NCI-H2107 treated with DMSO at 0.1 percent for 48 hours (cell line): Measurements from ENCODE around the gene AP4S1.
"Not testable (repeated sequence)": the region's sequence is repeated elsewhere in the genome, so short reads cannot be mapped to it uniquely, and the experiment has no call there.

Experiments used
- DNase-seq: peaks from one replicate; lab custom pipeline; 2025; ENCODE audit not compliant: unreplicated experiment; lab: John Stamatoyannopoulos, UW

AP4S1 gene

GRCh38 chr14:31042300-31042699, 16.9 kb downstream of the AP4S1 start:
- no peak for DNase-seq

DNA sequence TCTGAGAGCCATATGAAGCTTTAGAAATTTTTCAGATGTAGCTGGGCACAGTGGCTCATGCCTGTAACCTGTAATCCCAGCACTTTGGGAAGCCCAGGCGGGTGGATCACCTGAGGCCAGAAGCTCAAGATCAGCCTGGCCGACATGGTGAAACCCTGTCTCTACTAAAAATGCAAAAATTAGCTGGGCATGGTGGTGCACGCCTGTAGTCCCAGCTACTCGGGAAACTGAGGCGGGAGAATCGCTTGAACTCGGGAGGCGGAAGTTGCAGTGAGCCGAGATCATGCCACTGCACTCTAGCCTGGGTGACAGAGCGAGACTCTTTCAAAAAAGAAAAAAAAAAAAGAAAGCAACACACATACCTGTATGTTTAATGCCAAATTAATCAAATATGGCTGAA, 17.4 kb downstream of the AP4S1 start:
- DNase-seq, result not testable (repeated sequence)

DNA sequence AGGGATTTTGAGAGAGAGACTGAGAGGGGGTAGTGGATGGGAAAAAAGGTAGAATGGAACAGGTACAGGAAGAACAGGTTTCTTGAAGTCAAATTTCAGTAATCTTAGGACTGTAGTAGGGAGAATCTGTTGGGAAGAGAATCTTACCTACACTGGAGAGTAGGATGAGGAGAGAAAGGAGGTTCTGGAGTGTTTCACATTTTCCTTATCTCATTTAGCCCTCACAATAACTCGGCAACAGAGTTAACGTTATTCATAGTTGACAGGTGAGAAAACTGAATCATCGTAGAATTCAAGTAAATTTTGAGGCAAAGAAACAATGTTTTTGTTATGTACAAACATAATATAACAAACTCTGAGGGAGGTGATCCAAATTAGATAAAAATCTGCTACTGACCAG, 17.9 kb downstream of the AP4S1 start:
- no peak for DNase-seq

GRCh38 chr14:31045501-31046080, 20.1 kb downstream of the AP4S1 start:
- no peak for DNase-seq

- DNase-seq, result no peak
Observed at GRCh38 chr14:31047503-31047902, 22.1 kb downstream of the AP4S1 start.

DNA sequence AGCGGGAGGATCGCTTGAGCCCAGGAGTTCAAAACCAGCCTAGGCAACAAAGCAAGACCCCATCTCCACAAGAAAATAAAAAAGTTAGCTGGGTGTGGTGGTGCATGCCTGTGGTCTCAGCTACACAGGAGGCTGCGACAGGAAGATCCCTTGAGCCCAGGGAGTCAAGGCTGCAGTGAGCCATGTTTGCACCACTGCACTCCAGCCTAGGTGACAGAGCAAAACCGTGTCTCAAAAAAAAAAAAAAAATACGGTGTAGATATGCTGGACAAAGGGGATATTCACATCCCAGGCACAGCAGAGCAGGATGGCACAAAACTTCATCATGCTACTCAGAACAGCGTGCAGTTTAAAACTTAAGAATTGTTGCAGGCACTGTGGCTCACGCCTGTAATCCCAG, 25.6 kb downstream of the AP4S1 start:
- DNase-seq, result no peak

DNA sequence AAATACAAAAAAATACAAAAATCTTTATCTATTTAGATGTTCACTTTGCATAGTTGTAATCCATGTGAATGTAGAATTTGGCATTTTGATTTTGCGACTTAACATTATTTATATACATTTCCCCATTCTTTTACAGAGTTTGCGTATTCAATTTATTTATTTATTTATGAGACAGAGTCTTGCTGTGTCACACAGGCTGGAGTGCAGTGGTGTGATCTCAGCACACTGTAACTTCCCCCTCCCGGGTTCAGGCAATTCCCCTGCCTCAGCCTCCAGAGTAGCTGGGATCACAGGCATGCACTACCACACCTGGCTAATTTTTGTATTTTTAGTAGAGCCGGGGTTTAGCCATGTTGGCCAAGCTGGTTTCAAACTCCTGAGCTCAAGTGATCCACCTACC, 26.1 kb downstream of the AP4S1 start:
- DNase-seq, result no peak

GRCh38 chr14:31052905-31053586, 27.6 kb downstream of the AP4S1 start:
- not testable (repeated sequence) for DNase-seq

DNA sequence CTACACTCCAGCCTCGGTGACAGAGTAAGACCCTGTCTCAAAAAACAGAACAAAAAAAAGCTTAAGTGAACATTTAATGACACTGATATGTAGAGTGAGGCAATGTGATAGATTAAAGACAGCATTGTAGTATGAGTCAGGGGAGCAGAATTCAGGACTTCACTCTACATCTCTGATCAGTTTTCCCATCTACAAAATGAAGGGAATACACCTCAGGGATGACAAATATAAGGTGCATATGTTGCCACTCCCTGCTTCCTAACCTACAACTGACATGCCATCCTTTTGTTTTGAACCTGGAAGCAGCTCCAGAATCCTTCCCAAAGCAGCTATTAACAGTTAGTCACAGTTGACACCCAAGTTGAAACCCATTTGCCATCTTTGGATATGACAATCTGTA, 31.6 kb downstream of the AP4S1 start:
- DNase-seq, result no peak

DNA sequence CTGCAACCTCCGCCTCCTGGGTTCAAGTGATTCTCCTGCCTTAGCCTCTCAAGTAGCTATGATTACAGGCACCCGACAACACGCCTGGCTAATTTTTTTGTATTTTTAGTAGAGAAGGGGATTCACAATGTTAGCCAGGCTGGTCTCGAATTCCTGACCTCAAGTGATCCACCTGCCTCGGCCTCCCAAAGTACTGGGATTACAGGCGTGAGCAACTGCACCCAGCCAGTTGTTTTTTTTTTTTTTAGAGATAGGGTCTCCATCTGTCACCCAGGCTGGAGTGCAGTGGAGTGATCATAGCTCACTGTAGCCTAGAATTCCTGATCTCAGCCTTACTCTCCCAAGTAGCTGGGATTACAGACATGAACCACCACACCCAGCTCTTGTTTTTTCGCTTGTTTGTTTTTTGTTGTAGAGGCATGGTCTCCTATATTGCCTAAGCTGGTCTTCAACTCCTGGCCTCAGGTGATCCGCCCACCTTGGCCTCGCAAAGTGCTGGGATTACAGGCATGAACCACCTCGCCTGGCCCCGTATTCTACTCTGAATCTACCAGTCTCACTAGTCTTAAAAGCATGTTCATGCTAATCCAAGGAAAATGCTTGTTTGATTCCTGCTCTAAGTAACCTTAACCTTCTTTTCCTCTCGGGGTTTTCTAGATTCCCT, 32.4 kb downstream of the AP4S1 start:
- DNase-seq, result no peak

DNA sequence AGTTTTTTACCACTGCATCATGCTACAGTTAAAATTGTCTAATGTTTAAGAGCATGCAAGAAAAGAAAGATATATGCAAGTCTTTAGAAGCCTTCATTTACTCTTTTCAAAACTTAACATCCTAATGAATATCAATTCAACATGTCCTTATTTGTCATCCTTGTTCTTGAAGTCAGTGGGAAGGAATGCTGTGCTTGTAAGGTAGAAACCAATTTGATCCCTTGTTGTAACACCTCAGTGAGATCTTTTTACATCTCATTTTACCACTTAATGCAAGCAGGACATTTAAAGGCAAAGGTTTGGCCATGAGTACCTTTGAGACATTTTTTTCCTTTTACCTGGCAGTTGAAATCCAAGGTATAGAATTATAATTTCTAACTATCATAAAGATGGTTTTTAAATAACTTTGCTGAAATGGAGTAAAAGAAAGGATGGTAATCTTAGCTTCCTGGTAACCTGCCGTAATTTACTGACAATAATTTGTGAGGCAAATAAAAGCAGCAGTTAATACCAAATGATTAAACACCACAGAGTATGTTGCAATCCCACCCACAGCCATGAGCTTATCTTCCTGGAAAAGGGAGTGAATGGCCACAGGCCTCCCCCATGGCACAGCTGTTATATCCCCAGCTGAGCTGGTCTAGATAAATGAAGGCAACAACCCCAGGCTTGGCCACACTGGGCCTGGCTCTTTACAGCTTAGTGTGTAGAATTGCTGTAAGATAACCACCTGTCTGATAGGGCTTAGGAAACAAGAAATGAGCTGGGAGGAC, 33.9 kb downstream of the AP4S1 start:
- DNase-seq, result no peak

DNA sequence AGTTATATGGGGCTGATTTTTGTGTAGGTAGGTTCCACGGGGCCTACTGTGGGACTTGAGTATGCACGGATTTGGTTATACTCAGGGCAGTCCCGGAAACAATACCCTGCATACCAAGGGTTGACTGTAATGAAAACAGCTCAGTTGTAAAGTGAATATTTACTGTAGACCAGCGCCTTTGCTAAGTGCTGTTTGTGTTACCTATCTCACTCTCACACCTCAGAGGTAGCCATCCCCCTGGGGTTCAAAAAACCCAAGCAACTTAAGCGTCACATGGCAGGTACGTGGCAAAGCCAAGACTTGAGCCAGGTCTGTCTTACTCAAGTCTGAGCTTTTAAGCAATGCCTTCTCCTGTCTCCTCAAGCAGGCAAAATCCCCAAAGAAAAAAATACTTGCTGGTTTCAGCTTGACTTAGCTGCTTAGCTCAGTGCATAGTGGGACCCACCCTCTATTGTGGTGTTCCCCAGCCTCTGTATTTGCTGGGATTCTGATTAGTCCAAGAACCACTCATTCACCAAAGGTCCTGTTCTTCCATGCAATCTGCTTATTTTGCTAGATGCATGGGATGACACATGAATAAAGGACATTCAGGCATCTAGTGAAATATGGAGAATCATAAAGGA, 34.9 kb downstream of the AP4S1 start:
- DNase-seq, result no peak

DNA sequence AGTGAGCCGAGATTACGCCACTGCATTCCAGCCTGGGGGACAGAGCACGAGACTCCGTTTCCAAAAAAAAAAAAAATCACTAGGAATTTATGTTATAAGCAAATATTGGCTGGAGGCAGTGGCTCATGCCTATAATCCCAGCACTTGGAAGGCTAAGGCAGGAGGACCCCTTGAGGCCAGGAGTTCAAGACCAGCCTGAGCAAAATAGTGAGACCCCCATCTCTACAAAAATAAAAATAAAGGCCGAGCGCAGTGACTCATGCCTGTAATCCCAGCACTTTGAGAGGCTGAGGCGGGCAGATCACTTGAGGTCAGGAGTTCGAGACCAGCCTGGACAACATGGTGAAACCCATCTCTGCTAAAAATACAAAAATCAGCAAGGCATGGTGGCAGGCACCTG, 37.5 kb downstream of the AP4S1 start:
- not testable (repeated sequence) for DNase-seq

DNA sequence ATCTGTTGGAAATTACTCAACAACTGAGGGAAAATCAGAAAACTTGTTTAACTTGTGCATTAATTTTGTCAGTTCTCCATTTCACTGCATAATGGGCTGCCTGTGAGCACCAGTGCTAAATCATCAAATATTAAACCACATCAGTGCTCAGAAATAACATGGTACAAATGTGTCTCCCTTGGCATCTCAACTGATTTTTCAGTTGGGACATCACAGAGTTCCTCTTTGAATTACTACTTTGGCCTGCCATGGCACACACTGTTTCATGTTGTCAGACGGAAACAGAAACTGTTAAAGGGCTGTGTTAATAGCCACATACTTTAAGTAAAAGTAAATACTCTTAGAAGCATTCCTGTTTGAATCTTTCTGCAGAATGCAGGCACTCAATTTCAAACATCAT, 42.8 kb downstream of the AP4S1 start:
- no peak for DNase-seq

DNA sequence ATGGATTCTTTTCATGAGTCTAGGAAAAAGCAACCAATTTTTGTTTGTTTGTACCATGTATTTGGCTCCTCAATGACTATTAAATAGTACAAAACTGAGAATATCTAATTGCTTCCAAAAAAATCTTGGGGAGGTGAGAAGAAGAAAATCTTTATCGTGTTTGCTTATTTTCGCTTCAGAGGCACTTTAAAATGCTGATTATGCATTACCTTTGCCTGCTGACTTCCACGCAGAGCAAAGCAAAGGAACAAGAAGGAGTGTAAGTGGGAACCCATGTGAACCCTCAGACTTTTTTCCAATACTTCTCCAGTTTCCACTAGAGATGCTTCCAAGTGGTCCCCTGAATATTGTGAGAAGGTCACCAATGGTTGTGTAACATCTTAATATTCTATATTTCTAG, 43.9 kb downstream of the AP4S1 start:
- DNase-seq, result no peak

- DNase-seq, result no peak
Observed at GRCh38 chr14:31070431-31070830, 45.0 kb downstream of the AP4S1 start.

DNA sequence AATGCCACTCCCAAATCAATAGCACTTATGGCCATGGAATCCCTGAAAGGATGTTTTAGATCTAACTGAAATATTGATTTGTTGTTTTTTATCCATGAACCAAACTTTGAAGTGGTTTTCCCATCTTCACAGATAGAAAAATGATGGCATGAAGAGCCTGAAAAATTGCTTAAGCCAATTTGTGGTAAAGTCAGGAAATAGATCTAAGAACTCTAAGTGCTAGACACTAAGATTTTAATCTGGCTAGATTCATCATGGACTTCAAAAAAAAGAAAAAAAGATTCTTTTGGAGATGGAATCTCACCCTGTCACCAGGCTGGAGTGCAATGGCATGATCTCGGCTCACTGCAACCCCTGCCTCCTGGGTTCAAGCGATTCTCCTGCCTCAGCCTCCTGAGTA, 45.7 kb downstream of the AP4S1 start:
- DNase-seq, result no peak

- DNase-seq, result no peak
Observed at GRCh38 chr14:31075144-31075543, 49.7 kb downstream of the AP4S1 start.

DNA sequence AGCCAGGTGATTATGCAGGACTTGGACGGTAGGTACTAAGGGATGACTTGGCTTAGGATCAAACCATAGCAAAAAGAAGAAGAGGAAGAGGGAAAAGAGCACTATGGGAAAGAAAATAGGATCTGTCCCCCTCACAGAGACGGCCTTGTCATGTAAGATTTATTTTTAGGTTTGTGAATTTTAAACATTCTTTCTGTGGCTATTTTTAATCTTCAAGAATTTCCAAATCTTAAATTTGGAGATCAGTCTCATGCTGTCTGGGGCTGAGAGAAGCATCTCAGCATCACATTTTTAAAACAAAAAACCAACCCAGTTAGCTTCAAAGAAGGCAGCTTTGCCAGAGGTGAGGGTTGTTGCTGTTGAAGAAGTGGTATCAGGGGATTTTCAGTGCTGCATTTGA, 53.3 kb downstream of the AP4S1 start:
- DNase-seq, result no peak

GRCh38 chr14:31080056-31080455, 54.6 kb downstream of the AP4S1 start:
- no peak for DNase-seq

DNA sequence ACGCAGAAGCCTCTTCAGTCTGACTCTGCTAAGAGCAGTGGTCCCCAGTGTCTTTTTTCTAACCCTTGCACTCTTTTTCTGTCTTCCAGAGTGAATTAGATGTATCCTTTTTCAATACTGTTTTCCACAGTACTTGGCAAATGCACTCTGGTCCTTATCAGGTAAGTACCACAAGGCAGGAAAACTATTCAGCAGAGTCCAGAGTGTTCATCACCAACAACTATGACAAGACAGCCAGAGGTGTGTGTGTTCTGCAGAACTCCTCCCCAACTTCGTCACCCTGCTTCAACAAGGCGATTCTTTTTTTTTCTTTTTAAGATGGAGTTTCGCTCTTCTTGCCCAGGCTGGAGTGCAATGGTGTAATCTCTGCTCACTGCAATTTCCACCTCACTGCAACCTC, 55.0 kb downstream of the AP4S1 start:
- no peak for DNase-seq
